ENCODE results near the gene PTAFR.

PTAFR gene

GRCh38 chr1:28159680-28160079 lies 16.8 kb downstream of the PTAFR start:
- no peak overlapping the region for H3K4me3 ChIP-seq (ENCODE audit: low read length)
- H3K27me3 ChIP-seq (ENCODE audit: control insufficient read depth, low read length) = no peaks in the 10 kb centered on the region
- no peak overlapping the region for H3K4me2 ChIP-seq (ENCODE audit: low read length)
- peaks cover 3% of the 10 kb centered on the region; the same call in 1 of the 2 replicates for H3K4me1 ChIP-seq (ENCODE audit: control insufficient read depth, low read length)
- no peaks in the 10 kb centered on the region for H3K36me3 ChIP-seq (ENCODE audit: control insufficient read depth, low read length)
- no peaks in the 10 kb centered on the region for H3F3A ChIP-seq (ENCODE audit: control insufficient read depth, insufficient read depth)
- TF ChIP-seq CTCF (IDR thresholded peaks at IDR 0.05; ENCODE audit: low read depth, low read length, poor library complexity, severe bottlenecking) (no peak), EZH2phosphoT487 (IDR thresholded peaks at IDR 0.05; ENCODE audit: borderline replicate concordance, low read length) (no peak)
- no peaks in the 10 kb centered on the region for H3K9me2 ChIP-seq (replicated peaks; ENCODE audit: control insufficient read depth, low read length)
- H3K9me3 ChIP-seq (ENCODE audit: control insufficient read depth, insufficient read depth, low read length) = no peaks in the 10 kb centered on the region
- H3K79me2 ChIP-seq (ENCODE audit: control insufficient read depth, low read length) = no peaks in the 10 kb centered on the region
- H4K20me1 ChIP-seq (ENCODE audit: control insufficient read depth, insufficient read depth, low read depth, low read length) = no peaks in the 10 kb centered on the region
- no peak overlapping the region for H3K27ac ChIP-seq (ENCODE audit: low read depth, low read length)

GRCh38 chr1:28159243-28159642 lies 17.2 kb downstream of the PTAFR start:
- H3K9me2 ChIP-seq (replicated peaks; ENCODE audit: control insufficient read depth, low read length) = no peaks in the 10 kb centered on the region
- no peaks in the 10 kb centered on the region for H4K20me1 ChIP-seq (ENCODE audit: control insufficient read depth, insufficient read depth, low read depth, low read length)
- TF ChIP-seq EZH2phosphoT487 (IDR thresholded peaks at IDR 0.05; ENCODE audit: borderline replicate concordance, low read length) (no peak), CTCF (IDR thresholded peaks at IDR 0.05; ENCODE audit: low read depth, low read length, poor library complexity, severe bottlenecking) (no peak)
- no peaks in the 10 kb centered on the region for H3K27me3 ChIP-seq (ENCODE audit: control insufficient read depth, low read length)
- H3K4me1 ChIP-seq (ENCODE audit: control insufficient read depth, low read length) = peaks cover 3% of the 10 kb centered on the region; the same call in 1 of the 2 replicates
- H3K36me3 ChIP-seq (ENCODE audit: control insufficient read depth, low read length) = no peaks in the 10 kb centered on the region
- no peaks in the 10 kb centered on the region for H3K79me2 ChIP-seq (ENCODE audit: control insufficient read depth, low read length)
- H3K4me3 ChIP-seq (ENCODE audit: low read length) = no peak overlapping the region
- no peak overlapping the region for H3K4me2 ChIP-seq (ENCODE audit: low read length)
- H3K9me3 ChIP-seq (ENCODE audit: control insufficient read depth, insufficient read depth, low read length) = no peaks in the 10 kb centered on the region
- no peak overlapping the region for H3K27ac ChIP-seq (ENCODE audit: low read depth, low read length)
- H3F3A ChIP-seq (ENCODE audit: control insufficient read depth, insufficient read depth) = no peaks in the 10 kb centered on the region

DNA sequence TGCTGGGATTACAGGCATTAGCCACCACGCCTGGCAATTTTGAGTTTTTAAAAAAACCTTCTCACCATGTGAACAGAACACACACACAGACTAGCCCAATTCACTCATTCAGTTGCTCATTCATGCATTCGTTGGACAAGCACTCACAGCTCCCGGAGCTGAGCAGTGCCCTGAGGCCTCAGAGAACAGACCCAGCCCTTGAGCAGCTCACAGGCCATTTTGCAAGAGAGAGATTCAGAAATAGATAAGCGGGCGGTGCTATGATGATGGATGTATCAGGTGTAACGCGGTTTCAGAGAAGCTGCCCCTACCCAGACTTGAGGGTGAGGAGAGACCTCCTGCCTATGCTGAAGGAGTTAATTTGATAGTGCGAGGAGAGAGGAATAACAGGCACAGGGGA lies 18.6 kb downstream of the PTAFR start:
- Histone ChIP-seq H4K20me1 (ENCODE audit: control insufficient read depth, insufficient read depth, low read depth, low read length) (no peaks in the 10 kb centered on the region), H3K4me3 (ENCODE audit: low read length) (no peak overlapping the region), H3K4me1 (ENCODE audit: control insufficient read depth, low read length) (no peaks in the 10 kb centered on the region; the same call in 1 of the 2 replicates), H3F3A (ENCODE audit: control insufficient read depth, insufficient read depth) (no peaks in the 10 kb centered on the region), H3K9me2 (replicated peaks; ENCODE audit: control insufficient read depth, low read length) (no peaks in the 10 kb centered on the region), H3K27ac (ENCODE audit: low read depth, low read length) (no peak overlapping the region), H3K4me2 (ENCODE audit: low read length) (no peak overlapping the region), H3K79me2 (ENCODE audit: control insufficient read depth, low read length) (no peaks in the 10 kb centered on the region), H3K27me3 (ENCODE audit: control insufficient read depth, low read length) (no peaks in the 10 kb centered on the region), H3K9me3 (ENCODE audit: control insufficient read depth, insufficient read depth, low read length) (no peaks in the 10 kb centered on the region), H3K36me3 (ENCODE audit: control insufficient read depth, low read length) (no peaks in the 10 kb centered on the region)
- TF ChIP-seq EZH2phosphoT487 (IDR thresholded peaks at IDR 0.05; ENCODE audit: borderline replicate concordance, low read length) (no peak), CTCF (IDR thresholded peaks at IDR 0.05; ENCODE audit: low read depth, low read length, poor library complexity, severe bottlenecking) (no peak)
